ENCODE results near the gene ADORA2A.
A peak's percentile ranks its signal among the peaks of the same experiment; 100 is the strongest.

Gene ADORA2A

DNA sequence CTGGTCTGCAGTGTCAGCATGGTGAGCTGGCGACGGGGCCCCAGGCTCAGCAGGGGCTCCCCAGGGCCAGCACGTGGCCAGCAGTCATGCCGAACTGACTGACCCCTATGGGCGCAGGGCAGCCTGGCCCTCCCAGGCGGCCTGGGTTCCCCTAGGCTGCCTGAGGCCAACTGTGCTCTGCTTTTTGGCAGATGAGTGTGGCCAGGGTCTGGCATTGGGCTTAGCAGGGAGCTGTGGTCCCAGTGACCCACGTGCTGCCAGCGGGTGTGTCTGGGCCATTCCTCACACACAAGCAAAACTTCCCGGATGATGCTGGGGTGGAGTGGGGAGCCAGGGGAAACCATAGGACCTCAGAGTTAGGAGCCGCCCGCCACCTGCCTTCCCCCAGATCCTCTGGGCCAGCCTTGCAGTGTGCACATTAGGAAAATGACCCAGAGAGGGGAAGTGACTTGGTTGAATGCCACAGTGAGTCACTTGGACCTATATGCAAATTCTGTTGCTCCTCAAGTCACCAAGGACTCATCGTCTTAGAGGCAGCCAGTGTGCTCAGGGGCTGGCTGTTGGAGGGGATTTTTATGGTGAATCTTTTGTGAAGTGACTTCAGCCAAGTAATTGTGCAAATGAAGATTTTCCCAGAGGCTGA lies 6.5 kb downstream of the ADORA2A start:
- peak; percentile 27 for DNase-seq

GRCh38 chr22:24434471-24435322 lies 7.3 kb downstream of the ADORA2A start:
- peak; percentile 73 for DNase-seq

GRCh38 chr22:24435323-24435645 lies 7.9 kb downstream of the ADORA2A start:
- no peak for DNase-seq

DNA sequence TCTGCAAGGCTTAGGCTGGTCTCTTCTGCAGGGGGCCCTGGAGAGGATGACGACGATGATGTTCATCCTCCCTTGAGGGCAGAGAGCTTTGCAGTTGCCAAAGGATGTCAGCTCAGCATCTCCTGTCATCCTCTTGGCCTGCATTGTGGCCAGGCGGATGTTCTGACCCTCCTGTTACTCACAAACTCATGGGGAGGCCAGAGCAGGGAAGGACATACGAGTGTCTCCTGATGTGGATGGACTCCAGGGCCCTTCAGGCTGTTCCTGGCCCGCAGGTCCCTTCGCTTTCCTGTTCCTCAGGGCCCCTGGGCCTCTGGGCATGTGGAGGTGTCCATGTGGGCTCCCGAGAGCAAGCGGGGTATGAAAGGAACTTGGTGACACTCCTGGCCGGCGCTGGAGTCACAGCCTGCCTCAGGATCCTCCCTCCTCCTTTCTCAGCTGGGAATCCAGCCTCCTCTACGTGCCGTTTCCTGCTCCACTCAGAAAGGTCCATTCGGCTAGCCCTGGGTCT lies 8.5 kb downstream of the ADORA2A start:
- no peak for DNase-seq

DNA sequence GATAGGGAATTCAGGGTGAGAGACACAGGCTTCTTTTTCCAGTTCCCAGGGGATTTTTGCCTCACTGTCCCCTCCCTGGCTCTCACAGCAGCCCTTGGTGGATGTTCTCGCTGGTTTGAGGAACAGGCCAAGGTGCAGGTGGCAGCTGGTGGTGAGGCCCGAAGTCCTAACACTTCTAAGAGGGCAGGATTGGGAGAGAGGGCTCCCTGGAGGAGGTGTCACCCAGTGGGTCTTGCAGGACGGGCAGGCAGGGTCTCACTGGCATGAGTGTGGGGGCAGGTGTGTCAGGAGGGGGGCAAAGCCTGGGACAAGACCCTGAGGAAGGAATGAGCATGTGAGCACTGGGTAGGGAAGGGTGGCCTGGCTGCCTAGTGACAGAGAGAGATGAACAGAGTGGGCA lies 9.2 kb downstream of the ADORA2A start:
- DNase-seq = no peak

DNA sequence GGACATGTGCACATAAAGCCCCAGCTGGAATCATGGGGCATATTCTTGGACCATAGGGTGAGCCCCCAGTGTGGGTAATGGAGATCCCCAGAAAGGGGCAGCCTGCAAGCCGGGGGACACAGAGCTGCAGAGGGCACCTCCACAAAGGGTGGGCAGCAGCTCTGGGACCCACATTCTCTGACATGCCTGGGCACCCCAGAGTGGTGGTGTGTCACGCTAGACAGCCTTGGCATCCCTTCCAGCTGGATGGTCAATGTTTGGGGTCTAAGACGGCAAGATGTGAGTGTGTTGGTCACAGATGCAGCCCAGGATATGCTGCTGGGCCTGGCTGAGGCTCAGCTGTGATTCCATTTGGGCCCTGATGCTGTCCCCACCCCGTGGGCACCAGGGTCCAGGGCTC lies 9.7 kb downstream of the ADORA2A start:
- DNase-seq = no peak

DNA sequence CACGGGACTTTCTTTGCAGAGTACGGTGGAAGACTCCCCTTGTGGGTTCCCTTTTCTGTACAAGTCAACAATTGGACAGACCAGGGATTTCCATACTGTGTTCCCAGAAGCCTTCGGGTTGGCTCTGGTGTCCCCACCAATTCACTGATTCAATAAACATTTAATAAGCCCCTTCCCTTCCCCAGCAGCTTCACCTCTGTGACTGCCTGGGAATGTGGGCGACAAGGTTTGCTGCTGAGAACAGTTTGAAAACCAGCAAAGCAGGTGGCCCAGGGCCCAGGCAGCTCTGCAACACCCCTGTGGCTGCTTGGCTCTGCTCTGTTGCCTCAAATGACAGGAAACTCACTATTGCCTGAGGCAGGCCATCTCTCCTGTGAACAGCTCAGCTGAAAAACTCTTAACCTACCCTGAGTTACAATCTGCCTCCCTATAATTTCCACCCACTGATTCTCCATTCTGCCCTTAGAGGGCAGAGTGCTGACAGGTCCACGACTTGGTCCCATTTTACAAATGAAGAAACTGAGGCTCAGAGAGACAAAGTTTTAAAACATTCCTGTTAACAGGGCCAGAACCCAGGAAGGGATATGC lies 10.4 kb downstream of the ADORA2A start:
- no peak for DNase-seq

DNA sequence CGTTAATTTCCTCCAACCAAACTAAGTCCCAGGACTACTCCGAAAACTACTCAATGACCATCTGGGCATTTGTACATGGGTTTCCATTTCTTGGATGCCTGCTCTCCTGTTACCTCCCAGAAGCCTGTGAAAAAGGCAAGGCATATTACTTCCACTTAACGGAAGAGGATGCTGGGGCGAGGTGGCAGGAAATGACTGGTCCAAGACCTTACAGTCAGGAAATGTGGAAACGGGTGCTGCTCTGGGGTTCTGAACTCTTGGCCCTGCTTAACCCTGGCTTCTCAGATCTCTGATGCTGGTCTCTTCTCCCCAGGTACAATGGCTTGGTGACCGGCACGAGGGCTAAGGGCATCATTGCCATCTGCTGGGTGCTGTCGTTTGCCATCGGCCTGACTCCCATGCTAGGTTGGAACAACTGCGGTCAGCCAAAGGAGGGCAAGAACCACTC lies 12.9 kb downstream of the ADORA2A start:
- no peak for DNase-seq

GRCh38 chr22:24440718-24441405 lies 13.5 kb downstream of the ADORA2A start:
- DNase-seq = no peak

- DNase-seq = no peak
These were observed 14.3 kb downstream of the ADORA2A start for GRCh38 chr22:24441406-24442351.

- DNase-seq = no peak
These were observed 14.9 kb downstream of the ADORA2A start for GRCh38 chr22:24442352-24442744.

GRCh38 chr22:24443668-24444067 lies 16.3 kb downstream of the ADORA2A start:
- DNase-seq = no peak

DNA sequence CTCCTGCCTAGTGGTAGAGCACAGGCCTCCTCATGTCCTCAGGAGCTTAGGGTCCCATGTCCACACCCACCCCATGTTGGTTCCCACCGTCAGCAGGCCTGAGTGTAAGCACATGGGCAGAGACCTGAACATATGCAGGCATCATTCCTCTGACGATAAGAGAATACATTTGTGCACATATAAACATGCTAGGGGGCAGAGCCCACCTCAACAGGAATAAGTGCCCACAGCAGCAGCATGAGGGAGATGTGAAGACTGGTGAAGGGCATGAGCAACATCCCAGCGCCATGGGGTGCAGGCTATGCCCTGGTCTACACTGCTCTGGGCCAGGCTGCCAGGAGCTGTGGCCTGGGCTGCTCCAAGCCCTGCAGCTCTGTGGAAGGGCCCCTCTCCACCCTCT lies 16.9 kb downstream of the ADORA2A start:
- DNase-seq = no peak

GRCh38 chr22:24444729-24445466 lies 17.5 kb downstream of the ADORA2A start:
- no peak for DNase-seq

- no peak for DNase-seq
These were observed 18.3 kb downstream of the ADORA2A start for GRCh38 chr22:24445481-24446259.

DNA sequence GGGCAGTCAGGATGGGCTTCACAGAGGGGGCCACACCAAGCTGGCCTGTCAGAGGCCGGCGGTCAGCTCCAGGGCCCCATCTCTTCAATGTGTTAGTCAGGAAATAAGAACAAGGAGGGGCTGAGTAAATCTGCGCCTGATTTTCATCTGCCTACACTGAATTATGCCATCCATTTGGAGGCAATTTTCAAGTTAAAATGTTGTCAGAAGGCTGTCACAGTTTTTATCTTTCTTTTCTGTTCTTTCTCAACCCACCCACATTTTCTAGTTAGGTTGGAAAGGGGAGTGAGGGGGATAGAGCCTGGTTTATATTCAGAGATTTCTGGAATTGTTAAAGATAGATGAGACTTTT lies 18.8 kb downstream of the ADORA2A start:
- DNase-seq = no peak

DNA sequence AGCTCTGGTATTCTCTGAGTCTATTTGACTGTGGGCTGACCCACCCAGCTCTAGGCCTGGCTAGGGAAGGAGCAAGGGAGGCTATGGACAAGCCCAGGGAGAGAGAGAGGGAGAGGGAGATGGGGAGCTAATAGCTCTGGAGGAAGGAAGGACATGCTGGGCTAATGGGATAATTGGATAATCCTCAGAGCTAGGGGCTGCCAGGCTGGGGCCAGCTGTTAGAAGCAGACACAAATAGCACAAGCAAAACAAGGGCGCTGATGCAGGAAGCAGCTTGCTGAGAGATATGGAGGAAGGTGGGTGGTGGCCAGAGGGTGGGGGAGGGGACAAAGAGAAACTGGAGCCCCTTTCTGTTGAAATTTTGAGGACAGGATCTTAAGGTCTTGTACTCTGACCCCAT lies 23.2 kb downstream of the ADORA2A start:
- no peak for DNase-seq

GRCh38 chr22:24451162-24451561 lies 23.8 kb downstream of the ADORA2A start:
- DNase-seq = no peak

- DNase-seq = no peak
These were observed 26.5 kb downstream of the ADORA2A start for GRCh38 chr22:24453853-24454252.

DNA sequence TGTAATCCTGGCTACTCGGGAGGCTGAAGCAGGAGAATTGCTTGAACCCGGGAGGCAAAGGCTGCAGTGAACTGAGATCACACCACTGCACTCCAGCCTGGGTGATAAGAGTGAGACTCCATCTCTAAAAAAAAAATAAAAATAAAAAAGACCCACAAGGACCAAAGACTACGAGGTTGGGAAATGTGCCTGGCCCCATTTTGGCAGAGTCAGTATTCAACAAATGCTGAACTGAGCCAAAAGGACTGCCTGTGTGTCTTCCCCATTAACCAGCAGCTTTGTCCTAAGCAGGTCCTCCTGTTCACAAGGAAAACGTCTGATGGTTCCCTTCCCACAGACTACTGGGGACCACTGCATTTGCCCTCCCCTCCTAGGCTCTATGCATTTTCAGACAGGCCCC lies 27.6 kb downstream of the ADORA2A start:
- DNase-seq = no peak

Data from activated CD4-positive, alpha-beta T cell treated with anti-CD3 and anti-CD28 coated beads for 1 hour (primary cell).